ENCODE data around the gene AFAP1.

The AFAP1 gene

DNA sequence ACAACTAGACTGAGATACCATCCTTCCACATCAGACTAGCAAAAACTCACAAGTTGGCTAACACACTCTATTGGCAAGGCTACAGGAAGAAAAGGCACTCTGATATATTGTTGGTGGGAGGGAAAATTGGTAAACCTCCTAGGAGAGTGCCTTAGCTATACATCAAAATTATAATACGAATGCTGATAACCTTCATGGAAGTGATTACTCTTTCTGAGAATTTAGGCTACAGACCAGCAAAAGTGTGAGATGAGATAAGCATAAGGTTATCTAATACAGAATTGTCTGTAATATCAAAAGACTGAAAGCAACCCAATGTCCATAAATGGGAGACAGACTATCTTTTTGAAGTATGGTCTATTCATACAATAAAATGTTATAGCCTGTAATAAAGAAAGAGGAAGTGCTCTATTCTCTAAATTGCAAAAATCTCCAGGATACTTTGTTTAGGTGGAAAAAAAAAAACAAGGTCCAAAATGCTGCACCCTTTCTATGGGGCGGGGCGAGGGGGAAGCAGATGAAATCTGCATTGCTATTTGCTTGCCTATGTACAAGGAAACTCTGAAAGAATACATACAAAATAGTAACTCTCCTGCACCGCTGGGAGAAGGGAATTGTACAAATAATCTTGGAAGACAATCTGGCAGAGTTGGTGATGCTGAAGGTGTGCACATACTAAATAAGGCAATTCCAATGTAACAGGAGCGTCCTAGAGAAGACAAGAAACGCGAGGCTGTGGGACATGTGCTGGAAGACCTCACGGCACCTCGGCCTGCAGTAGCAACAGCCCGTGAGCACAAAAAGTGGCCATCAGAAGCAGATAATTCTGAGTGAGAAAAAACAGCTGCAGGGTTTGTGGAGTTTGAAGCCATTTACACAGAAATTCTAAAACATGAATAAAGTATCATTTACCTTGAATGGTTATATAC is 109.7 kb downstream of the AFAP1 start:
- TF ChIP-seq, protein P1, sequence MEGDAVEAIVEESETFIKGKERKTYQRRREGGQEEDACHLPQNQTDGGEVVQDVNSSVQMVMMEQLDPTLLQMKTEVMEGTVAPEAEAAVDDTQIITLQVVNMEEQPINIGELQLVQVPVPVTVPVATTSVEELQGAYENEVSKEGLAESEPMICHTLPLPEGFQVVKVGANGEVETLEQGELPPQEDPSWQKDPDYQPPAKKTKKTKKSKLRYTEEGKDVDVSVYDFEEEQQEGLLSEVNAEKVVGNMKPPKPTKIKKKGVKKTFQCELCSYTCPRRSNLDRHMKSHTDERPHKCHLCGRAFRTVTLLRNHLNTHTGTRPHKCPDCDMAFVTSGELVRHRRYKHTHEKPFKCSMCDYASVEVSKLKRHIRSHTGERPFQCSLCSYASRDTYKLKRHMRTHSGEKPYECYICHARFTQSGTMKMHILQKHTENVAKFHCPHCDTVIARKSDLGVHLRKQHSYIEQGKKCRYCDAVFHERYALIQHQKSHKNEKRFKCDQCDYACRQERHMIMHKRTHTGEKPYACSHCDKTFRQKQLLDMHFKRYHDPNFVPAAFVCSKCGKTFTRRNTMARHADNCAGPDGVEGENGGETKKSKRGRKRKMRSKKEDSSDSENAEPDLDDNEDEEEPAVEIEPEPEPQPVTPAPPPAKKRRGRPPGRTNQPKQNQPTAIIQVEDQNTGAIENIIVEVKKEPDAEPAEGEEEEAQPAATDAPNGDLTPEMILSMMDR (IDR thresholded peaks at IDR 0.05; ENCODE audit: borderline replicate concordance, control extremely low read depth, extremely low read depth, insufficient read depth, missing control alignments): no peak
- in situ Hi-C loops (cut with MboI; ENCODE audit: low sequenced_read_pairs, unreplicated experiment): no loop called here
- no peak for DNase-seq (ENCODE audit: low spot score)

DNA sequence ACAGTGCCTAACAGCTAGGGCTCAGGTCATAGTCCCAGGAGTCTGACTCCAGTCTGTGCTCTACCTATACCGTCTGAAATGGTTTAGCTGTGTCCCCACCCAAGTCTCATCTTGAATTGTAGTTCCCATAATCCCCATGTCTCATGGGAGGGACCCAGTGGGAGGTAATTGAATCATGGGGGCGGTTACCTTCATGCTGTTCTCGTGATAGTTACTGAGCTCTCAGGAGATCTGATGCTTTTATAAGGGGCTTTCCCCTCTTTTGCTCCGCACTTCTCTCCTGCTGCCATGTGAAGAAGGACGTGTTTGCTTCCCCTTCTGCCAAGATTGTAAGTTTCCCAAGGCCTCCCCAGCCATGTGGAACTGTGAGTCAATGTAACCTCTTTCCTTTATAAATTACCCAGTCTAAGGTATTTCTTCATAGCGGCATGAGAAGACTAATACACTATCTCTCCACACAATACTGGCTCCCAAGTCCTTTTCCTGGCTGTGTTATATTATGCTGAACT is 110.8 kb downstream of the AFAP1 start:
- in situ Hi-C loops (cut with MboI; ENCODE audit: low sequenced_read_pairs, unreplicated experiment): no loop called here

DNA sequence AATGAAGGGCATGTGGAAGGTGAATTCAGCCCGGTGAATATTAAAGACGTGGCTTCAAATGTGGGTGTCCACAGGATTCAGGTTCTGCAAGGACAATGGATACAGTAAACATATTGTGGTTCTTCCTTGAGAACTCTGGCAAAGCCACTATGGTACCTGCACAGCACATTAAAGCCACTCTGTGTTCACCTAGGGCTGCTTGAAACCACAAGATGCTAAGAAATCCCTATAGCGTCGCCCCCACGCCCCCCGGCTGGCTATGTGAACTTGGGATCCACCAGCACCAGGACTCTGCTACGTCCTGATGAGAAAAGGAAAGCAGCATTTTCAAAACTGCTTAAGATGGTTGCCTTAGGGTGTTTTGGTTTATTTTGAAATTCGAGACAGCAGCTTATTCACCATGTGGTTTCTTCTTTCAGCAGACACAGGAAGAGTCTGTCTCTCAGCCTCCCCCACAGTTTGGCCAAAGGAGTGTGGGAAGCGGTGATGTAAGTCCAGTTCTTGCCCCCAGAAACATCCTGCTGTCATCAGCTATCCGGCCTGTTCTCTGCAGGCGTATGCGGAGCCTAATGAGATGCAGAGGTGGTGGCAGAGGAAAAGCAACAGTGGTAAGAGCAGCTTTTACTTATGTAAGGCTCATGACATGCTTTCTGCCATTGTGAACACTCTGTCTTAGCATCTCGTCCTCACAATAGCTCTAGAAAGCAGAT is 111.5 kb downstream of the AFAP1 start:
- TF ChIP-seq, protein P1 (IDR thresholded peaks at IDR 0.05; ENCODE audit: borderline replicate concordance, control extremely low read depth, extremely low read depth, insufficient read depth, missing control alignments): no peak
- peak; percentile 66 for DNase-seq (ENCODE audit: low spot score)
- in situ Hi-C loops (cut with MboI; ENCODE audit: low sequenced_read_pairs, unreplicated experiment): no loop called here

More for the DNA sequence above, 110.8 kb downstream of the AFAP1 start:
- TF ChIP-seq, protein P1 (IDR thresholded peaks at IDR 0.05; ENCODE audit: borderline replicate concordance, control extremely low read depth, extremely low read depth, insufficient read depth, missing control alignments): no peak
- no peak for DNase-seq (ENCODE audit: low spot score)

DNA sequence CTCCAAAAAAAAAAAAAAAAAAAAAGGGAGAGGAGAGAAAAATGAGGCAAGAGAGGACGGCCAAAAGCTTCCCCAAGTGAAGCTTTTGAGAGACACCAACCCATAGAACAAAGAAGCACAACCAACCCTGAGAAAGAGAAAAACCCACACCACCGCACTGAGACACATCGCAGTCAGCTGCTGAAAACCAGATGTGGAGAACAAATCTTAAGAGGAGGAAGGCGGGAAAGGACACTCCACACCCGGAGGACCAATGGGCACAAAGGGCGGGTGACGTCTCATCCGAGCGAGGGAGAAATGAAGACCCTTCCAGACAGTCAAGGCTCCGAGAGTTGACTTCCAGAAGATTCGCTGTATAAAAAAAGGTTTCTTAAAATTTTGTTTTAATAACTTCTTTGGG is 112.1 kb downstream of the AFAP1 start:
- in situ Hi-C loops (cut with MboI; ENCODE audit: low sequenced_read_pairs, unreplicated experiment): no loop called here
- no peak for DNase-seq (ENCODE audit: low spot score)
- TF ChIP-seq, protein P1 (IDR thresholded peaks at IDR 0.05; ENCODE audit: borderline replicate concordance, control extremely low read depth, extremely low read depth, insufficient read depth, missing control alignments): no peak

DNA sequence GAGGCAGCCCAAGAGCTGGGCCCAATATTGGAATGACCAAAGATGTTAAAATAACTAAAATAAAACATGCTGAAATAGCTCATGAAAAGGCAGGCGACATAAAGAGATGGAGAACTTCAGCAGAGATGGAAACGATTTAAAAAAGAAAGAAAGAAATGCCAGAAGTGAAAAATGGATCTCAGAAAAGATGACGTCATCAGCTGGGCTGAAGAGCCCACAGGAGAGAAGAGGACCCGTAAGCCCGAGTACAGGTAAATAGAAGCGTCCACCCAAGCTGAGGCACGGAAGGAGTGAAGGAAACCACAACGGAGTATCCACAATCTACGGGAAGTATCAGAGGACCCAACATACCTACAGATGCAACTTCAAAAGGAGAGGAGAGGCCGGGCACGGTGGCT is 112.8 kb downstream of the AFAP1 start:
- DNase-seq (ENCODE audit: low spot score): no peak
- in situ Hi-C loops (cut with MboI; ENCODE audit: low sequenced_read_pairs, unreplicated experiment): no loop called here
- TF ChIP-seq, protein P1 (IDR thresholded peaks at IDR 0.05; ENCODE audit: borderline replicate concordance, control extremely low read depth, extremely low read depth, insufficient read depth, missing control alignments): no peak

DNA sequence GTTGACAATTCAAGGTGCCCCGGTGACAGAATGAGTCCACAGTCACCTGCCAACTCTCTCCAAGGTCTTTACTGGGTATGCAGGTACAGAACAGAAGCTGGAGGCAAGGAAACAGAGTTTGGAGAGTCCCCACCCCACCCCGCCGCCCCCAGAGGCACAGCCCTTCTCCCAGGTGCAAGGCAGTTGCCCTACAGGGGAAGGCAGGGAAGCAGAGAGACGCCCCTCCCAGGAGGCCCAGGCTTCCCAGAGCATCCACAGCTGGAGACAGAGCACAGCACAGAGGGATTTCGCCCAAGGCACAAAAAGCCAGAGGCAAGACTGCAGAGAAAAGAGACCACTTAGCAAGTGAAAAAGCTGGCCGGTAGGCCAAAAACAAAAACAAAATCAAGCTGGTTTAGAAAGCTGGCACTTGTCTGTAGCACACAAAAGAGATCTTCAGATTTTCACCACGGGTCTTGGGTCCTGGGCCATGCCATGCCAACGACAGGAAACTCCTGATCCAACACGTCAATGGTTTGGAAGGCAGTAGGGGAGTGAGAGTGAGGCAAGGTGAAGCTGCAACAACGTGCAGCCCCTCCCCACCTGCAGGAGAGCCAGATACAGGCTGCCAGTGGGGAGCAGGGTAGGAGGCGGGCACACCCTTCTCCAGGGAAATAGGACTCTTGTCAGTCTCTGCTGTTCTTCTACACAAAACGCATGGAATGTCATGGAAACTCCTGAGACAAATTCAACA is 113.3 kb downstream of the AFAP1 start:
- TF ChIP-seq, protein P1 (IDR thresholded peaks at IDR 0.05; ENCODE audit: borderline replicate concordance, control extremely low read depth, extremely low read depth, insufficient read depth, missing control alignments): no peak
- in situ Hi-C loops (cut with MboI; ENCODE audit: low sequenced_read_pairs, unreplicated experiment): no loop called here
- DNase-seq (ENCODE audit: low spot score): no peak
